ENCODE results near the gene CBARP. TPM values are rescaled to one million over a fixed set of nuclear protein-coding genes. Genes with fewer than 3 reads are reported as not detected.

The CBARP gene
- total RNA-seq, 6 donors from 2014 or later = 0.30 to 1.8 (median 1.0) TPM; not detected in 2

- Histone ChIP-seq H3K27me3 (no peaks in the 10 kb centered on the region), H3K4me3 (no peak overlapping the region), H3K27ac (no peak overlapping the region), H3K4me1 (peaks cover 12 to 29% (median 18%) of the 10 kb centered on the region in 4 donors), H3K9me3 (no peaks in the 10 kb centered on the region), H3K36me3 (peaks cover 0 to 51% (median 42%) of the 10 kb centered on the region in 4 donors)
- peak in 1 of 2 donors; percentile 83 for DNase-seq
- 97% methylated on average over 97 to 98 of the region's 100 CpGs for WGBS, 2 donors
- TF ChIP-seq POLR2A (IDR thresholded peaks at IDR 0.05) = no peak
- no peak for TF ChIP-seq EP300 (IDR thresholded peaks at IDR 0.05)
- TF ChIP-seq CTCF (IDR thresholded peaks at IDR 0.05) = no peak
- no peak for TF ChIP-seq POLR2AphosphoS5 (IDR thresholded peaks at IDR 0.05)
- ATAC-seq (ENCODE audit: low FRiP score in 2 of 2) = no peak
Measured at GRCh38 chr19:1228161-1228957, 9.4 kb downstream of the CBARP start.

GRCh38 chr19:1227304-1228054 lies 10.3 kb downstream of the CBARP start:
- H3K9me3 ChIP-seq = no peaks in the 10 kb centered on the region
- TF ChIP-seq POLR2A (IDR thresholded peaks at IDR 0.05) = no peak
- TF ChIP-seq EP300 (IDR thresholded peaks at IDR 0.05) = no peak
- no peak for TF ChIP-seq CTCF (IDR thresholded peaks at IDR 0.05)
- TF ChIP-seq POLR2AphosphoS5 (IDR thresholded peaks at IDR 0.05) = no peak
- DNase-seq (peak in 1 of 2 donors; percentile 83), ATAC-seq (ENCODE audit: low FRiP score in 2 of 2) (no peak)
- H3K36me3 ChIP-seq = peaks cover 0 to 60% (median 48%) of the 10 kb centered on the region in 4 donors
- H3K27me3 ChIP-seq = no peaks in the 10 kb centered on the region
- H3K4me1 ChIP-seq = peaks cover 3 to 20% (median 9%) of the 10 kb centered on the region in 4 donors
- 92 to 95% methylated on average over 37 to 56 of the region's 56 CpGs for WGBS, 2 donors
- no peak overlapping the region for H3K4me3 ChIP-seq
- no peak overlapping the region for H3K27ac ChIP-seq

- peaks cover 0 to 68% (median 54%) of the 10 kb centered on the region in 4 donors for H3K36me3 ChIP-seq
- ATAC-seq (ENCODE audit: low FRiP score in 2 of 2) (no peak), DNase-seq (peak in 1 of 2 donors; percentile 82)
- no peaks in the 10 kb centered on the region for H3K9me3 ChIP-seq
- H3K27ac ChIP-seq = no peak overlapping the region
- H3K4me1 ChIP-seq = peaks cover 0 to 13% (median 5%) of the 10 kb centered on the region in 4 donors
- no peak overlapping the region for H3K4me3 ChIP-seq
- 96 to 100% methylated on average over 8 to 48 of the region's 50 CpGs for WGBS, 2 donors
- TF ChIP-seq POLR2AphosphoS5 (IDR thresholded peaks at IDR 0.05) = no peak
- TF ChIP-seq CTCF (IDR thresholded peaks at IDR 0.05) = no peak
- no peak for TF ChIP-seq POLR2A (IDR thresholded peaks at IDR 0.05)
- TF ChIP-seq EP300 (IDR thresholded peaks at IDR 0.05) = no peak
- H3K27me3 ChIP-seq = no peaks in the 10 kb centered on the region
Measured at GRCh38 chr19:1226522-1227303, 11.1 kb downstream of the CBARP start.

GRCh38 chr19:1226227-1226518 lies 11.6 kb downstream of the CBARP start:
- peak in 1 of 2 donors; percentile 75 for DNase-seq
- Histone ChIP-seq H3K4me3 (no peak overlapping the region), H3K36me3 (peaks cover under 1 to 73% (median 56%) of the 10 kb centered on the region in 4 donors), H3K27me3 (no peaks in the 10 kb centered on the region), H3K9me3 (no peaks in the 10 kb centered on the region), H3K4me1 (peaks cover 0 to 16% (median 8%) of the 10 kb centered on the region in 4 donors), H3K27ac (no peak overlapping the region)
- WGBS, 2 donors = 99% methylated on average over 9 of the region's 11 CpGs; no CpG with 5 or more reads in 1 of the 2 donors
- TF ChIP-seq EP300 (IDR thresholded peaks at IDR 0.05) (no peak), POLR2A (IDR thresholded peaks at IDR 0.05) (no peak)
- ATAC-seq (ENCODE audit: low FRiP score in 2 of 2) = no peak

All from upper lobe of left lung (tissue), 6 donors.